Activated CD4-positive, alpha-beta T cell treated with anti-CD3 and anti-CD28 coated beads for 36 hours (primary cell): Measurements from ENCODE around the gene HMGN1. TPM values are rescaled to one million over a fixed set of nuclear protein-coding genes. Genes with fewer than 3 reads are reported as not detected.
"Not testable (repeated sequence)": the region's sequence is repeated elsewhere in the genome, so short reads cannot be mapped to it uniquely, and the experiment has no call there.

ENCODE experiments used
- ATAC-seq: fragments of 200-7000 bp; cut with Tn5 transposase; one replicate; pipeline ENCODE4 v1.10.0; 2021; ENCODE audit warnings: mild to moderate bottlenecking, moderate library complexity
- CTCF ChIA-PET: fragments of 350-600 bp; sonication (Branson Sonifier 250); formaldehyde crosslinking; loops from one replicate; lab custom pipeline; 2021; ENCODE audit warnings: antibody characterized with exemption; lab: Charles Lee
- POLR2A ChIA-PET: fragments of 350-600 bp; sonication (Branson Sonifier 250); formaldehyde crosslinking; loops from one replicate; lab custom pipeline; 2021; ENCODE audit warnings: antibody characterized with exemption, inconsistent platforms; lab: Charles Lee
- DNase-seq: peaks from one replicate; pipeline ENCODE4 v3.0.0-alpha.2; 2020
- H3K27ac Mint-ChIP-seq: one replicate; pipeline ENCODE4 v1.8.0; 2021; ENCODE audit warnings: mixed read lengths
- H3K27me3 Mint-ChIP-seq: one replicate; pipeline ENCODE4 v1.8.0; 2021; ENCODE audit warnings: mixed read lengths
- H3K36me3 Mint-ChIP-seq: one replicate; pipeline ENCODE4 v1.8.0; 2021; ENCODE audit warnings: low read depth, mixed read lengths
- H3K4me1 Mint-ChIP-seq: one replicate; pipeline ENCODE4 v1.8.0; 2021; ENCODE audit warnings: mixed read lengths
- H3K4me3 Mint-ChIP-seq: one replicate; pipeline ENCODE4 v1.8.0; 2021; ENCODE audit warnings: mild to moderate bottlenecking, moderate library complexity, mixed read lengths
- H3K9me3 Mint-ChIP-seq: one replicate; pipeline ENCODE4 v1.8.0; 2021; ENCODE audit warnings: low read depth, mixed read lengths
- intact Hi-C, 2 experiments: fragments of 100-400 bp; cut with DNase I in 1 of 2; cut with micrococcal nuclease in 1 of 2; formaldehyde crosslinking; loops; one replicate each; pipeline versions ENCODE4 v1.14.2 to v1.15.1; 2022 to 2024; cut with DNase I, micrococcal nuclease
- total RNA-seq, 2 experiments: library from RNA; stranded (reverse); gene quantifications; one replicate each; pipeline ENCODE4 v1.2.3, GENCODE V29; 2021

Gene HMGN1
- total RNA-seq, 2 experiments from 2014 or later = 335 to 419 TPM

GRCh38 chr21:39369896-39370288, 21.0 kb upstream of the HMGN1 start:
- POLR2A ChIA-PET, H3K4me1 Mint-ChIP-seq, CTCF ChIA-PET, H3K27ac Mint-ChIP-seq, DNase-seq, H3K9me3 Mint-ChIP-seq, intact Hi-C loops, H3K4me3 Mint-ChIP-seq, ATAC-seq, H3K27me3 Mint-ChIP-seq, H3K36me3 Mint-ChIP-seq: not testable (repeated sequence)

GRCh38 chr21:39367783-39368182, 18.9 kb upstream of the HMGN1 start:
- POLR2A ChIA-PET = no interaction called here
- Mint-ChIP-seq H3K36me3 (no peaks in the 10 kb centered on the region), H3K4me3 (no peak overlapping the region), H3K9me3 (no peaks in the 10 kb centered on the region), H3K27me3 (no peaks in the 10 kb centered on the region), H3K4me1 (no peaks in the 10 kb centered on the region), H3K27ac (no peak overlapping the region)
- intact Hi-C loops = no loop called here
- ATAC-seq (no peak), DNase-seq (no peak)
- CTCF ChIA-PET = no interaction called here

GRCh38 chr21:39366563-39366962, 17.7 kb upstream of the HMGN1 start:
- Mint-ChIP-seq H3K4me3 (no peak overlapping the region), H3K9me3 (no peaks in the 10 kb centered on the region), H3K27me3 (no peaks in the 10 kb centered on the region), H3K4me1 (no peaks in the 10 kb centered on the region), H3K36me3 (no peaks in the 10 kb centered on the region), H3K27ac (no peak overlapping the region)
- ChIA-PET POLR2A (no interaction called here), CTCF (no interaction called here)
- ATAC-seq = no peak
- no peak for DNase-seq
- intact Hi-C loops = no loop called here

GRCh38 chr21:39364949-39365348, 16.1 kb upstream of the HMGN1 start:
- intact Hi-C loops = no loop called here
- ChIA-PET CTCF (no interaction called here), POLR2A (no interaction called here)
- no peaks in the 10 kb centered on the region for H3K36me3 Mint-ChIP-seq
- H3K4me3 Mint-ChIP-seq = no peak overlapping the region
- H3K9me3 Mint-ChIP-seq = no peaks in the 10 kb centered on the region
- ATAC-seq = no peak
- H3K27ac Mint-ChIP-seq = no peak overlapping the region
- H3K27me3 Mint-ChIP-seq = no peaks in the 10 kb centered on the region
- H3K4me1 Mint-ChIP-seq = no peaks in the 10 kb centered on the region
- no peak for DNase-seq

- no peaks in the 10 kb centered on the region for H3K36me3 Mint-ChIP-seq
- DNase-seq = no peak
- no peak overlapping the region for H3K27ac Mint-ChIP-seq
- no peaks in the 10 kb centered on the region for H3K9me3 Mint-ChIP-seq
- no peaks in the 10 kb centered on the region for H3K27me3 Mint-ChIP-seq
- CTCF ChIA-PET = interaction anchor here (0.9 kb wide), 1 partner anchor 16 kb away, joined by 3 read pairs; a partner anchor contains a TSS
- POLR2A ChIA-PET = no interaction called here
- ATAC-seq = no peak
- no peaks in the 10 kb centered on the region for H3K4me1 Mint-ChIP-seq
- H3K4me3 Mint-ChIP-seq = no peak overlapping the region
- intact Hi-C loops = no loop called here
Measured at GRCh38 chr21:39363607-39364555, 15.0 kb upstream of the HMGN1 start.

- ChIA-PET CTCF (interaction anchor here (0.8 kb wide), 1 partner anchor 12 kb away, joined by 3 read pairs; no protein-coding TSS in a partner anchor), POLR2A (no interaction called here)
- Mint-ChIP-seq H3K4me3 (no peak overlapping the region), H3K36me3 (no peaks in the 10 kb centered on the region), H3K9me3 (no peaks in the 10 kb centered on the region), H3K4me1 (no peaks in the 10 kb centered on the region), H3K27ac (no peak overlapping the region), H3K27me3 (no peaks in the 10 kb centered on the region)
- ATAC-seq (no peak), DNase-seq (no peak)
- intact Hi-C loops = no loop called here
Measured at GRCh38 chr21:39362733-39363132, 13.8 kb upstream of the HMGN1 start.

GRCh38 chr21:39359382-39359781, 10.5 kb upstream of the HMGN1 start:
- H3K4me3 Mint-ChIP-seq = no peak overlapping the region
- DNase-seq = no peak
- no peaks in the 10 kb centered on the region for H3K4me1 Mint-ChIP-seq
- ChIA-PET POLR2A (no interaction called here), CTCF (no interaction called here)
- H3K9me3 Mint-ChIP-seq = no peaks in the 10 kb centered on the region
- no peak for ATAC-seq
- intact Hi-C loops = no loop called here
- H3K27me3 Mint-ChIP-seq = peaks cover 2% of the 10 kb centered on the region
- no peaks in the 10 kb centered on the region for H3K36me3 Mint-ChIP-seq
- no peak overlapping the region for H3K27ac Mint-ChIP-seq

- intact Hi-C loops = no loop called here
- ATAC-seq (no peak), DNase-seq (no peak)
- CTCF ChIA-PET = interaction anchor here (1.3 kb wide), 1 partner anchor 34 kb away, joined by 5 read pairs; no protein-coding TSS in a partner anchor
- H3K27ac Mint-ChIP-seq = no peak overlapping the region
- peaks cover under 1% of the 10 kb centered on the region for H3K36me3 Mint-ChIP-seq
- H3K4me1 Mint-ChIP-seq = peaks cover 5% of the 10 kb centered on the region
- no peak overlapping the region for H3K4me3 Mint-ChIP-seq
- no peaks in the 10 kb centered on the region for H3K9me3 Mint-ChIP-seq
- POLR2A ChIA-PET = no interaction called here
- peaks cover 2% of the 10 kb centered on the region for H3K27me3 Mint-ChIP-seq
Measured at GRCh38 chr21:39353295-39353694, 4.4 kb upstream of the HMGN1 start.

GRCh38 chr21:39350094-39351005, 1.5 kb upstream of the HMGN1 start:
- Mint-ChIP-seq H3K9me3 (no peaks in the 10 kb centered on the region), H3K36me3 (peaks cover 24% of the 10 kb centered on the region), H3K27me3 (peaks cover 2% of the 10 kb centered on the region), H3K4me1 (peaks cover 26% of the 10 kb centered on the region), H3K27ac (peak overlapping the region; percentile 100), H3K4me3 (peak overlapping the region; percentile 92)
- DNase-seq (no peak), ATAC-seq (no peak)
- POLR2A ChIA-PET = interaction anchor here (0.6 to 1.2 kb wide), 3 partner anchors 33 to 76 kb away, joined by 3 to 4 read pairs (median 3); no protein-coding TSS in a partner anchor
- intact Hi-C loops = no loop called here
- CTCF ChIA-PET = interaction anchor here (1.0 to 4.5 kb wide), 2 partner anchors 37 to 38 kb away, joined by 4 to 18 read pairs; no protein-coding TSS in a partner anchor

- intact Hi-C loops = loop anchor here (1.0 to 5.0 kb wide), 9 partner anchors 31 to 1982 kb away; partner anchors contain the start of genes PSMG1 (in 2 of the 2), BRWD1 (in 1 of the 2), DYRK1A (in 1 of the 2) and ETS2 (in 1 of the 2)
- Mint-ChIP-seq H3K9me3 (no peaks in the 10 kb centered on the region), H3K27ac (peak overlapping the region; percentile 100), H3K4me3 (peak overlapping the region; percentile 92), H3K27me3 (no peaks in the 10 kb centered on the region), H3K4me1 (peaks cover 33% of the 10 kb centered on the region), H3K36me3 (peaks cover 31% of the 10 kb centered on the region)
- ChIA-PET POLR2A (interaction anchor here (0.5 to 2.9 kb wide), 11 partner anchors 20 to 243 kb away, joined by 3 to 19 read pairs (median 3); partner anchors contain the start of gene BRWD1), CTCF (interaction anchor here (1.0 to 4.5 kb wide), 2 partner anchors 37 to 38 kb away, joined by 4 to 18 read pairs; no protein-coding TSS in a partner anchor)
- DNase-seq (peak; percentile 99), ATAC-seq (peak; percentile 89)
Measured at GRCh38 chr21:39349211-39350093, 564 bp upstream of the HMGN1 start.
